Hematopoietic multipotent progenitor cell treated with erythropoietin and hydrocortisone succinate and interleukin-3 and kit ligand, for 15 days (in vitro differentiated cells): Measurements from ENCODE around the gene ACBD6.

Experiments
- DNase-seq: peaks from one replicate; pipeline ENCODE4 v3.0.0-alpha.2; 2015; ENCODE audit warnings: low spot score

Gene ACBD6

DNA sequence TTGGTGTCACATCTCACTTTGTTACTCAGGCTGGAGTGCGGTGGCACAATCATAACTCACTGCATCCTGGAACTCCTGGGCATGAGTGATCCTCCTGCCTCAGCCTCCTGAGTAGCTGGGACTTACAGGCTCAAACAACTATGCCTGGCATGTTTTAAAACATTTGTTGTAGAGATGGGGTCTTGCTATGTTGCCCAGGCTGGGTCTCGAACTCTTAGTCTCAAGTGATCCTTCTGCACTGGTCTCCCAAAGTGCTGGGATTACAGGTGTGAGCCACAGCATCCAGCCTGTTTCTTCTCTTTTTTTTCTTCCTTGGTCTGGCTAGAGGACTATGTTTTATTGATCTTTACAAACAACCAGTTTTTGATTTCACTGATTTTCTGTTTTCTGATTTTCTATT is 207.7 kb downstream of the ACBD6 start:
- DNase-seq: no peak

DNA sequence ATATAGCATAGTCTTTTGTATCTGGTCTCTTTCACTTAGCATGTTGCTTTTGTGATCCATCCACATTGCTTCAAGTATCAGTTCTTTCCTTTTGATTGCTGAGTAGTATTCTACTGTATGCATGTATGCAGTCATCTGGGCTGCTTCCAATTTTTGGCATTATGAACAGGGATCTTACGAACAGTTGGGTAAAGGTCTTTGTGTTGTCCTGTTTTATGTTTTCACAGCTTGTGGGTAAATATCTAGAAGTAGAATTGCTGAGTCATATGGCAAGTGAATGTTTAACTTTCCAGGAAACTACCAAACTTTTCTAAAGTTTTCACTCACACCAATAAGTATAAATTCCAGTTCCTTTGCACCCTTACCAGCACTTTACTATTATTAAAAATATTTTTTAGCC is 211.4 kb downstream of the ACBD6 start:
- DNase-seq: no peak

DNA sequence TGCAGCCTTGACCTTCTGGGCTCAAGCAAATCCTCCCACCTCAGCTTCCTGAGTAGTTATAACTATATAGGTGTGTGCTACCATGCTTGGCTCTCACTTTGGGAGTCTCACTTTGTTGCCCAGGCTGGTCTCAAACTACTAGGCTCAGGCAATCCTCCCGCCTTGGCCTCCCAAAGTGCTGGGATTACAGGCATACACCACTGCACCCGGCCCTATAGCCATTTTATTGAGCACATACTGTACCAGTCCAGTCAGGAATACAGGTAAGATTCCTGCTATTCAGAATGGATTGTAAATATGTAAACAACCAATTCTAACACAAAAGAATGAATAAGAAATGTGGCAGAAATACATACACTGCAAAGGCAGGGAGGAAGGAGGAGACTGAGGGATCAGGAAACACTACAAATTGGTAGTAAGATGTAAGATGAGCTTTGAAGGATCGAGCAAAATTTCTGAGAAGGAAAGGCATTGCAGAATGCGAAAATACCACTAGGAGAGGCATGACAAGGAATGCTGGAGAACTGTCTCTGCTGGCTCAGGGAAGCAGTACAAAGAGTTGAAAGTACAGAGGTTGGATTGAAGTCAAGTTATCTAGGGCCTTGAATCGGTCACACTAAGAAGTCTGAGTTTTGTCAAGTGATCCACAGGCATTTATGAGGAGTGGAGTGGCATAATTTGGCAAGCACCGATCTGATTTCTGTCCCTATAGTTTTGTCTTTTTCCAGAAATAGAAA is 211.9 kb downstream of the ACBD6 start:
- DNase-seq: no peak

DNA sequence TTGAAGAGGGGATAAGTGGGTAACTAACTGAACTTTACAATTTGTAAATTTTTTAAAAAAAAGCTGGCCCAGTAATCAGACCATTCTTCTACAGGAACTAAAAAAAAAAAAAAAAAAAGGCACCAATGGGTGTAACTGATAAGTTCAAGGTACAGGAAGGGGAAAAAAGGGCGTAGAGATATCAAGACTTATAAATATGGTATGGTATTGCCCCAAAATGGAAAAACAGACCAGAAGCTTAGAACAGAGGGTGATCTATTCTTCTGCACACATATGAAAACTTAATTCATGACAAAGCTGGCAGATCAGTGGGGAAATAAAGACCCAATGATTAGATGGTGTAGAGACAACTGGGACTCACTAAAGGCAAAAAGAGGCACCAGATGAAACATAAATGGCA is 213.4 kb downstream of the ACBD6 start:
- no peak for DNase-seq

DNA sequence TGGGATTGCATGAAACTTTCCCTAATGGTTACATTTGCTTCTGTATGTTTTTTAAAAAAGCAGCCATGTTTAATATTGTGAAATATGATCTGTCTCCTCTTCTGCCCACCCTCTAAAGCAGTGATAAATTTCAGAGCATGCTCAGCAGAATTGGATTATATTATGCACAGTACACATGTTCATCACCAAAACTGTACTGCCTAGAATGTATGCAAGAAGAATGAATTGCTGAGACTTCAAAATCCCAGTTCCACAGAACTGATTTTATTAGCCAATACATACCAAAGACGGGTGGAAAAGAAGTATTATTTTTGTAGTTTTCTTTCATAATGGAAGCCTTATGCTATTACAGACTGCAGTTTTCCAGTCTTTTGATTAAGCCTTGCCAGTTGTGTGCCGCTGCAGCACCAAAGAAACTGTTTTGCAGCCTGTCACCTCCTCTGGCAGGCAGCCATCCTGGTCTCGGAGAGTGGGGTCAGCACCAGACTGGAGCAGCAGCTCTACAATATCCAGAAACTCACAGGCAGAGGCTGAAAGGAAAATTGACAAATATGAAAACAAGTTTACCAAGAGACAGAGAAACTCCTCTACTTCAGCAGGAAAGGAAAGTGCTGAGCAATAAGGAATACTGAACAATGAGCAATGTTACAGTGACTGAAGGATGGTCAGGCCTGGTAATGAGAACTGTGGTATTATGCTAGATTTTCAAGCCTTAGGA is 214.2 kb downstream of the ACBD6 start:
- DNase-seq: no peak

DNA sequence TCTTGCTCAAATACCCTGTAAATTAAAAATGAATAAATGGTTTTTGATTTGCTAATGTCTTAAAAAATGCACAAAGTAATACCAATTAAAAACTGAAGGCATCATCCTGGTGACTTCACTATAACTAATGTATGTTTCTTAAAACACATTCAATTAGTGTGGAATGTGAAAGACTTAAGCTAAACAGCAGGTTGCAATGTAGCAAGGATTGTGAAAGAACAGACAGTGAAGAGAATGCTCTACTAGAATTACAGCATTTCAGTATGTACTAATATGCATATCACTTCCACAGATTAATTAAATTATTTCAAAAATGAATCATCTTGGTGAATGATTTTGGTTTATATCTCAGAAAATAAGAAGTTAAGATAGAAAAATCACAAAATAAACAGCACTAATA is 216.0 kb downstream of the ACBD6 start:
- DNase-seq: no peak

DNA sequence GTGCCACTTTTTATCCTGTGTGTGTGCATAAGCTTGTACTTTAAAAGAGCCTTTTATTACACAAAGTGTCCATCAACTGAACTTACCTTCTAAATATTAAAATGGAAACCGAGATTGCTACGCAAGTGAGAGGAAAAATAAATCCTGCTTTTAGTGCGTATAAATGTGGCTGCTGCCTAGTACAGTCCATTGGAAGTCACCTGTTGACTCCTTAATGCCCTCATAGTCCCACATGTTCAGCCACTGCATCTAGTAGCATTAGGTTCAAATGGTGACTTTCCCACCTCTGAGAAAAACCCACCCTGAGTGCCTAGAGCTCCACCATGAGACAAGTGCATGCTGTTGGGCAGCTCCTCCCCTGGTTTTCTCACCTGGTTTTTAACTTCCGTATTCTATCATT is 219.3 kb downstream of the ACBD6 start:
- no peak for DNase-seq

DNA sequence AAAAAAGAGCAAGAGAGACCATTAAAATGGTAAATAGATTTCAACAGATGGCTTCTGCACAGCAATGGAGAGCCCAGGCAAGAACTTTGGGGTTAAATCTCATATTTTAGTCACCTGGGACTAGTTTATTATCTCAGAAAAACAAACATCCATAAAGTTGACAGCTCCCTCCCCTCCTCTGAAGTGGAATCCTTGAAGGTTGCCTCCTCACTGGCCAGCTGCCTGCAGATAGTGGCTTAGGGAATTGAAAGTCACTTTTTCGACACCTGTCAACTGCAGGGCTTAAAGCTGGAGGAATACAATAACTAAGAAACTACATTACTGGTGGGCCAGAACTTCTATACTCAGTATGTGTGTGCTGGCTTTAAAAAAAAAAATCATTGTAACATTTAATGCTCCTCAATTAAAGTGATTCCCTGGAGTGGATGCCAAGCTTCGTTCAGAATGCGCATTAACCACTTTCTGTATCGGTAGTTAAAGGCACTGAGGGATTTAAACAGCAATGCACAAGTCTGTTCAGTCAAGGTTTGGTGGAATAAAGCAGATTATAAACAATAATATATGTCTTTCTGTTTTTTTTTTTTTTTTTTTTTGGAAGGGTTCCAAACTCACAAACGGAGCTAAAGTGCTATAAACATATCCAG is 219.9 kb downstream of the ACBD6 start:
- DNase-seq: no peak

DNA sequence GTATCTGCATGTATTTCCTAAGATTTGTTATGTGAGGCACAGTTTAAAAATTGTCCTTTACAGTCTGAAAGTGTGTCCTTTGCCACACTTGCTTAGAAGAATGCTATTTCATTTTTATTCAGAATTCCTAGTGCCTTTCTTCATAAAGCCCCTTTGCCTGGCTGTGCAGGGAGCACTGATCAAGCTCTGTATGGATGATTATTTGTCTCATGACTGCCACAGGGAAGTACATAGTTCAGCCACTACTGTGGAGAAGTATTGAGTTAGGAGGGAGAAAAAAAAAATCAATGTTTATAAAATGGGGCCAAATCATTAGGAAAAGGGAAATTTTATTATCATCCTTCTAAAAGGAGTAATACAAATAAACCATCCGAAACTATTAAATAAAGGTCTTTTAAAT is 220.9 kb downstream of the ACBD6 start:
- DNase-seq: no peak

DNA sequence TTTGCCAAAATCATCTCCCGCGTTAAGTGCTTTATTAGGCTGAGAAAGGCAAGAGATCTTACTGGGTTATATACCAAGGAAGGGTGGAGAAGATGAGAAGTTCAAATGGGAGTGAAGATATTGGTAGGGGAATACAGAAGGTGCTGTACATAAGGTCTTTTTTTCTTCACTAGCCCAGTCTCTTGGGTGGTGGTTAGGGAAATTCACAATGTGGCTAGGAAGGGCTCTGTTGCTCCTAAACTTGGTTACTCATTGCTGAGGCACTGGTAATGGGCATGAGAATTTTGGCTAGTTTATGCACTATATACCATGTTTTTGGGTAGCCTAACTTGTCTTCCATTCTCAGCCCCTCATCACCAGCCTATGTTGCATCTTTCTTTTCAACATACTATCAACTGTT is 221.8 kb downstream of the ACBD6 start:
- no peak for DNase-seq

DNA sequence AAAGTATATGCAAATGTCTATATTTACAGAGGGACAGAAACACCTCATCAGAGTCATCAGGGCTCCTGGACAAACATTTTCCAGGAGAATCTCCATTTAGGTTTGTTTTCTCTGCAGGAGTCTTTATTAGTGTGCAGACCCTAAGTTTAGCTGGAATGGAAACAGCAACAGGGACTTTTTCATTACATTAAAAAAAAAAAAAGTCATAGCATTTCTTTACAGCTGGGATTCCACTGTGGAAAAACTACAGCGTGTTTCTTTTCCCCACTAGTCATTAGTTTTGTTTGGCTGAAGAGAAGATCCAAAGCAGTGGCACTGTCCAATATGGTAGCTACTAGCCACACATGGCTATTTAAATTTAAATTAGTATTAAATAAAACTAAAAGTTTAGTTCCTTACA is 222.7 kb downstream of the ACBD6 start:
- DNase-seq: no peak

DNA sequence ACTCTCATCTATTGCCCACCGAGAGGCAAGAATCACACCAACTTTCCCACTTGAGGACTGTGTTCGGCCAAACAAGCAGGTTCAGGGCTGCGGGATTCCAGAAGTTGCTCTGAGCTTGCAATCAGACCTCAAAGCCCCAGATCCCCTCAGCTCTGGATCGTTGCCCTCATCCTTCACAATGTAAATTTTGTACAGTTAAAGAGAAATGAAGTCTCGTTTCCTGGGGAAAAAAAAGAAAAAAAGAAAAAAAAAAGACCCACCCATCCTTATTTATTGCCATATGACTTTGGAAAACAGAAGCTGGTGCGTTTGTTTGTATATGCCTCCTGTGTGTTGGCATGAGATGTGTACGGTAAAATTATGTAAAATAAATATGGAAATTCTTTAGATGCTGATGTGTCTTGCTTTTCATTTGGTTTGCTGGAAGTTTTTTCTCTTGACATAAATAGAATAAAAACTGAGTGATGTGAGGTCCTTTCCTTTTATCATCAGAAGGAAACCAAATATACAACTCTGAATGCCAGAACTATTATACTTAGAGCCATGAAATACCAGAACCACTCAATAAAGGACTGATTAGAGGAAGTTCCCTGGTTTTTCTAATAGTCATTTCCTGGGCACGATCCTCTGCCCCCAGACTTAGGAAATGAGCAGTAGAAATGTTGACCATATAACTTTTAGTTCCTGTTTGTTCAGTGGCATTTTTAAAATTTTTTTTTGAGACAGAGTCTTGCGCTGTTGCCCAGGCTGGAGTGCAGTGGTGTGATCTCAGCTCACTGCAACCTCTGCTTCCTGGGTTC is 223.6 kb downstream of the ACBD6 start:
- DNase-seq: no peak

DNA sequence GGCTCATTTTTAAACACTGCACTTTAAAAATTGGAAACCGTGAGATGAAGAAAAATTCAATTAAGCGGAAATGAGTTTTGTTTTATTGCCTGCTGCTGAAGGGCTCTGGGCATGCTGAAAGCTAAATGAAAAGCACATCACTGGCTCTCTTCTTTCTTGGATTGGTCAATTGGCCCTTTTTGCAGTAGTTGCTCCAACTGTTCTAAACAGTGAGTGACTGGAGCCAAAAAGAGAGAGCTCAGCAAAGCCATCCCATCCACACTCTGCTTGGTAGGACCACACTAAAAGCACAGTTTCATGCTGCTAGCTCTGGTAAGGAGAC is 224.2 kb downstream of the ACBD6 start:
- DNase-seq: no peak

DNA sequence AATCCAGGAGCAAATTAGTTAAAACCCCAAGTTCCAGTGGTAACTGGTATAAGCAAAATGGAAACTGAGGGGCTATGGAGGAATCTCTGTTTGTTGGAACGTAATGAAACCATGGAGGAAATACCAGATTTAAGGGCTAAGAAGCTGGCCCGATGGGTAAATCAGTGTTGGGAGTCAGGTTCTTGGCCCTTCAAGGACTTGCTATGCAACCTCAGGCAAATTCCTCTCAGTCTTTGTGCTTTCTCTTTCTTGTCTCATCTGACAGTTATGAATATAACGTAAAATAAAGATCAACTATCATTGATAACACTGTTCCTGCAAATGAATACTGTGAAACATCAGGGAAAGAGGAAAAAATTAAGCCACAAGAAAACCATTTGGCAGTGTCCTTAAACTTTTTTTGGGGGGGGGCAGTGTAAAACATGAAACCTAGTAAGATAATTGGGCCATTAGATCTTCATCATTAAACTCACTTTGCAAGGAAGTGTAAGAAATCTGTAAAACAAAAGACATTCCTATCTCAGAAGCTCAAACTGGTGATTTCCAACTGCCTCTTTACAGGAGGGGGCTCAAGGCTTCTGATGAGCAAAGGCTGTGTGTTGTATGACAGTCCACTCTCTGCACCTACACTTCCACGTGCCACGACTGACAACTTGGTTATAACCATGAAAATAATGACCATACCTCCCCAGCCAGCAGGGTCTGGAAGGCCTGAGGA is 224.7 kb downstream of the ACBD6 start:
- no peak for DNase-seq

DNA sequence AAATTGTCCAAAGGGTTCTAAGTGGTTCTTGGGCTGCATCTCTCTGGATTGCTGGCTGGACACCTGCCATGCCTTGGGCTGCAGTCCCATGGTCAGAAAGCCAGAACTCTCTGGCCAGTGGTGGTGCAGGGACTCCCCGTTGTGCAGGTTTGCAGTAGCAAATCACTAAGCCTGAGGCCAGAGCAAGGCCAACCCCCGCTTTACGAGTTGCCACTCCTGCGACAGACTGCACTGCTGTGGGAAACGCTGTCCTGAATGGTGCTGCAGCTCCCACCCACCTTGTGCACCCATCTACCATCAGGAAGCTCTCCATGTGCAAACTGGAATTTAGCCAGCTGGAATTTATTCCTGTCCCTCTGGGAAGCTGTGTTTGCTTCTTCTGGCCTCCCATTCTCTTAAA is 226.7 kb downstream of the ACBD6 start:
- no peak for DNase-seq

DNA sequence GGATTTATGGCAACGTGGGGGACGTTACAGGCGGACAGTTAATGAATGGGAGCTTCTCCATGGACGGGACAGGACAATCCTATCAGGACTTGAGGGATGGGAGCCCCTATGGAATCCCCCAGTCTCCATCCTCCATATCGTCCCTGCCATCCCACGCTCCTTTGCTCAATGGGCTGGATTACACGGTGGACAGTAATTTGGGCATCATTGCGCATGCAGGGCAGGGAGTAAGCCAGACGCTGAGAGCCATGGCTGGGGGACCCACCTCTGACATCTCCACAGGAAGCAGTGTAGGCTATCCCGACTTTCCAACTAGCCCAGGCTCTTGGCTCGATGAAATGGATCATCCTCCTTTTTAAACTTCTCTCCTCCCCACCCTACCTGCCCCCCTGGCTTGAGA is 228.2 kb downstream of the ACBD6 start:
- no peak for DNase-seq

DNA sequence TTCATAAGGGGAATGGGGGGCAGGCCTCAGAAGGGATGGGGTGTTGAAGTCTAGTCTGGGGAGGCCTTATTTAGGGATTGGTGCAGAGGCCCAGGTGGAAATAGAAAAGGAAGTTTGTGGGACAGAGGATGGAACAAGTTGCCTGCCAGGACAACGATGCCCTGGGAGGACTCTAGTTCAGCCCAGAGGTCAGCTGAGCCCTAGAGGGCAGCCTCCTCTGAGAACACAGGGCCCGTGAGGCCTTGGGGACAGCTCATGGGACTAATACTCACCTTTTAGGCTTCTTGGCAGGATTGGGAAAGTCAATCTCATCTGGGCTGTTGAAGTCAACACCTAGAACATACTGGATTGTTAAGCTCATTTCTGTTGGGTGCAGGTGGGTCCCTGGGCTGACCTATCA is 229.3 kb downstream of the ACBD6 start:
- DNase-seq: no peak

DNA sequence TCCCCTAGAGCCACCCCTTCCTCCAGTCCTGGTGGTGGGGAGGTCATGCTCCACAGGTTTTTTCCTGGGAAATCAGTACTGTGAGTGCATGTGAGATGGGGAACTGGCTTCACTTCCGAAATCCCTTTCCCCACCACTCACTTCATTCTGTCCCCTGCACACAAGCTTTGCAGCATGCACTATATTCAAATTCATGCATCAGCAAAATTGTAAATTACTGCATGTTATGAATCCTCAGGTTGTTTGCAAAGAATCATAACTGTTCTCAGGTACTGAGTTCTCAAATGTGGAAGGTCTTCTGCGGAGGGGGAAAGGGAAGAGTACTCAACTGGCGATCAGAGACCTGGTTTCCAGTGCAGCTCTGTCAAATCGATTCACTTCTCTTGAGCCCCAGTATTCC is 230.0 kb downstream of the ACBD6 start:
- DNase-seq: no peak

DNA sequence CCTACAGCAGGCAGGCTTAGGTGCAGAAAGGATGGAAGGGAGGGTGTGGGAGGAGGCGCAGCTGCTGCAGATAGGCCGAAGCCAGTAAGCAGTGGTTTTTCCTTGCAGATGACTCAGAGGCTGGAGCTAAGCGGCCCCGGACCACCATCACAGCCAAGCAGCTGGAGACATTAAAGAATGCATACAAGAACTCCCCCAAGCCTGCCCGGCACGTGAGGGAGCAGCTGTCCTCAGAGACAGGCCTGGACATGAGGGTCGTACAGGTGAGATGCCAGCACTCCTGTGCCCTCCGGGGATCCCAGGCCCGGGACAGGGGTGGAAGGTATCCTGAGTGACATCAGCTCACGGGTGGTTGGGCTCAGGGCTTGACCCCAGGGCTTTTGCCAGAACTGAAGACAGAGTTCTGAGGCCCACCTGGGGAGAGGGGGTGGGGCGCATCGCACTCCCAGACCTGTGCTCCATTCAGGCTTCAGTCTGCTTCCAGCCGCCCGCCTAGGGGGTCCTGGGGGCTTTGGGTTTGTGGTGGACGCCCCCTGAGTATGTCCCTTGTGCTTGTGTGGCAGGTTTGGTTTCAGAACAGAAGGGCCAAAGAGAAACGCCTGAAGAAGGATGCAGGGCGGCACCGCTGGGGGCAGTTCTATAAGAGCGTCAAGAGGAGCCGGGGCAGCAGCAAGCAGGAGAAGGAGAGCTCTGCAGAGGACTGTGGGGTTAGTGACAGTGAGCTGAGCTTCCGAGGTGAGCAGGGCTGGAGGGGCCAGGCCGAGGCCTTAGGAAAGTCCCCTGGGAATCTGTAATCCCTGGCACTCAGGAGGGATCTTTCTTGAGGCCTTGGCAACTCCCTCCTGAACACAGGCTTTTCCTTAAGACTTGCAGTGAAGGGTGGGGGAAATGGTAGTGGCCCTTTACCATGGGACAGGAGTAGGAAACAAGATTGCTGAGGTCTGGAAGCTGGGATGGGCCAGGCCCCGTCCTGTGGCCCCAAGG is 230.8 kb downstream of the ACBD6 start:
- no peak for DNase-seq

DNA sequence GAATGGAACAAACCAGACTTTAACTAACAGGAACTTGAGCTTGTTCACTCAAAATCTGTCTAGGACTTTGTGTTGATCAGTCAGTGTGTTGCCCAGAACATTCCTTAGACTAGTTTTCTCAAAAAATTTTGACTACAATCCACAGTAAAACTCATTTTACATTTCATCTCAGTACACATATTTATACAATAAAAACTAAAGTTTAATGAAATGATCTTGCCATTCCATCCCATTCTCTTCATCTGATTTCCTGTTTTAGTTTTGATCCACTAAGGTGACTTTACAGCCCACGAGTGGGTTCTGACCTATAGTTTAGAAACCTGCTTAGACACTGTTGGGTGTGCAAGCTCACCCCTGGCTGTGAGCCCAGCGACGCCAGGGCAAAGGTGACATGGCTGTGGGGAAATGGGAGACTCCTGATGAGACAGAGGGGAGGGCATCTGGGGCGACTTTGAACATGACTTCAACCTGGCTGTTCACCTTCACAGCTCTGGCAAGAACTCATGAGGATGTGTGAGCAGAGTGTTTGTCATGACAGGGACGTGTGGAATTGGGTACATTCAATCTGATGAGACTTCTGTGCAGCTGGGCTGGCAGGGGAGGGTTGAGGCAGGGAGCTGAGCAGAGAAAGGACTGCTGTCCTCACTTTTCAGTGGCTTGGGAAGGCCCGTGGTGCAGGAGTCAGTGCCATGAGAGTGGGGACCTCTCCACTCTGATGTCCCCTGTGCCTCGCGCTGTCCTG is 231.7 kb downstream of the ACBD6 start:
- no peak for DNase-seq
